Muscle layer of duodenum (tissue), 2 donors: ENCODE results near the gene C4orf51.

Experiments
- H3K27ac ChIP-seq: one replicate; pipeline ENCODE4 v1.7.0; 2013; ENCODE audit warnings: mild to moderate bottlenecking, low read length
- H3K27me3 ChIP-seq: one replicate; pipeline ENCODE4 v1.7.0; 2013; ENCODE audit warnings: low read depth, mild to moderate bottlenecking, control low read depth, low read length
- H3K36me3 ChIP-seq, 2 donors: one replicate each; pipeline ENCODE4 v1.7.0; 2013; ENCODE audit warnings: low read length in 2 of 2, control low read depth in 1 of 2, mild to moderate bottlenecking in 1 of 2; ENCODE audit not compliant: insufficient read depth in 2 of 2, control insufficient read depth in 1 of 2
- H3K4me1 ChIP-seq, 2 donors: one replicate each; pipeline ENCODE4 v1.7.0; 2013; ENCODE audit warnings: low read length in 2 of 2, mild to moderate bottlenecking in 2 of 2, control low read depth in 1 of 2, moderate library complexity in 1 of 2; ENCODE audit not compliant: insufficient read depth in 2 of 2, control insufficient read depth in 1 of 2
- H3K4me3 ChIP-seq, 2 donors: one replicate each; pipeline ENCODE4 v1.7.0; 2013; ENCODE audit warnings: low read length in 2 of 2, low read depth in 1 of 2, mild to moderate bottlenecking in 1 of 2
- H3K9me3 ChIP-seq, 2 donors: one replicate each; pipeline ENCODE4 v1.7.0; 2013; ENCODE audit warnings: low read length in 2 of 2, control low read depth in 1 of 2, mild to moderate bottlenecking in 1 of 2; ENCODE audit not compliant: control insufficient read depth in 1 of 2
- donor health status: healthy.

C4orf51 gene

DNA sequence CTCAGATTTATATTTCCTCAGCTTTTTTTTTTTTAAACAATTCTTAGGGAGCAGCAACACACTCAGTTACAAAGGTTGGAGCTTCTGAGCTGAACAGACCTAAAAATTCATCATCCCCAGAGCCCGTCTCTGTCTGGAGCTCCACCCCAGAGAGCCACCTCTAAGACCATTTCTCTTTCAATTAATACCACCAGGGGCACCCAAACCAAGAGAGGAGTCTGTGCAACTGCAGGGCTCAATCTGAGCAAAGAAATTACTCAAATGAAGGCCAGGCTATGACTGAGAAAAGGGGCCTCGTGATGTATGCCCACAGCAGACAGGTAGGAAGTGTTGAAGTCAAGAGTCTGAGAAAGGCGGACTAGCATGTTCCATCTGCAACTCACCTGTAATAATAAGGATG is 95.5 kb downstream of the C4orf51 start:
- H3K36me3 ChIP-seq = peaks cover 36 to 45% of the 10 kb centered on the region in 2 donors
- no peak overlapping the region for H3K27ac ChIP-seq
- H3K4me3 ChIP-seq = no peak overlapping the region
- peaks cover 0 to 5% of the 10 kb centered on the region in 2 donors for H3K4me1 ChIP-seq
- H3K9me3 ChIP-seq = no peaks in the 10 kb centered on the region
- no peaks in the 10 kb centered on the region for H3K27me3 ChIP-seq

DNA sequence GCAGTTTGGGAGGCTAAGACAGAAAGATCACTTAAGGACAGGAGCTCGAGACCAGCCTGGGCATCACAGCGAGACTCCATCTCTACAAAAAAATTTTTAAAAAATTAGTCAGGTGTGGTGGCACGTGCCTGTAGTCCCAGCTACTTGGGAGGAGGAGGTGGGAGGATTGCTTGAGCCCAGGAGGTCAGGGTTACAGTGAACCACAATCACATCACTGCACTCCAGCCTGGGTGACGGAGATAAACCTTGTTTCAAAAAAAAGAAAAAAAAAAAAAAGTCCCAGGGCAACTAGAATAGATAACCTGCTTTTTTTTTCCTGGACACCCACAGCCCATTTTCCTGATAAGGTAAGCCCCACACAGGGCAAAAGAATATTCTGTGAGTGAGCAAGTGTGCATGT is 96.3 kb downstream of the C4orf51 start:
- Histone ChIP-seq H3K4me3 (no peak overlapping the region), H3K36me3 (peaks cover 36 to 45% of the 10 kb centered on the region in 2 donors), H3K27me3 (no peaks in the 10 kb centered on the region), H3K4me1 (peaks cover 0 to 5% of the 10 kb centered on the region in 2 donors), H3K9me3 (no peaks in the 10 kb centered on the region), H3K27ac (no peak overlapping the region)

DNA sequence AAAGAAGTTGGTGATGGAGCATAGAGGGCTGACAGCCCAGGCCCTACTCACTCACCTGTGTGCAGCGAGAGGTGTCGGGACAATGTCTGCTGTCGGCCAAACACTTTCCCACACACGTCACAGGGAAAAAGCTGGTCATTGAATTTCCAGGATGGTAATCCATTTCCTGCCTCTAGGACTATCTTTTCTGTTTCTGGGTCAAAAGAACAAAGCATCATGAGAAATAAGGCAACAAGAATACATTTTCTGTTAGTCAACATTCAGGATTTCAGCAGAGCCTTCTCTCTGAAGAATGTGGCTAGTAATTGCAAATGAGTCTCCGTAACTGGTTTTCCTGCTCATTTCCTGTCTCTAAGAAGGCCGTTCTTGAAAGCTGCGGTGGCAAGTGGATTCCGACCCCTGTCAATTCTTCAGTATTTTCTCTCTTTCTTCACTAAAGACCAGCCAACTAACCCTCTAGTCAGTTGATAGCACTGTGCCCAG is 99.4 kb downstream of the C4orf51 start:
- Histone ChIP-seq H3K36me3 (peaks cover 17 to 32% of the 10 kb centered on the region in 2 donors), H3K27ac (no peak overlapping the region), H3K9me3 (peaks cover 0 to 5% of the 10 kb centered on the region in 2 donors), H3K27me3 (no peaks in the 10 kb centered on the region), H3K4me3 (no peak overlapping the region), H3K4me1 (no peaks in the 10 kb centered on the region)

DNA sequence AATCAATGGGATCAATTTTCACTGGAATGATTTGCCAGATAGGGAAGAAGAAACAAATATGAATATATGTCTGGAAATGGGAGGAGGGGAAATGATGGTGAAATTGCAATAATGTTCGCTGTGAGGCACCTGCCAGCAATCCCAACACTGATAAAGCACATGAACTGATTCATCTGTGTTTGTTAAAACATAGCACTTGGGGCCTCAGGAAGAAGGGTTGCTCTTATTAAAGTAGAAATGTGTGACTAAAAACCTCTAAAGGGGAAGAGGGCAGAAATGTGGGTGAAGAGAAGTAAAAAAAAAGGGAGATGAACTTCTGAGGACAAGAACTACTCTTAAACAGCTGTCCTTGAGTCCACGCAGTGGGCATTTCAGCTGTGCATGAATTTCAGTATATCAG is 101.4 kb downstream of the C4orf51 start:
- H3K9me3 ChIP-seq = peaks cover 0 to 5% of the 10 kb centered on the region in 2 donors
- peaks cover 5 to 21% of the 10 kb centered on the region in 2 donors for H3K36me3 ChIP-seq
- H3K4me1 ChIP-seq = peaks cover 0 to 3% of the 10 kb centered on the region in 2 donors
- H3K27ac ChIP-seq = no peak overlapping the region
- H3K27me3 ChIP-seq = no peaks in the 10 kb centered on the region
- H3K4me3 ChIP-seq = no peak overlapping the region
